Measurements from ENCODE around the gene MFSD2B. TPM values are rescaled to one million over a fixed set of nuclear protein-coding genes. Genes with fewer than 3 reads are reported as not detected.

Gene MFSD2B
- total RNA-seq, 2 experiments from 2014 or later = 0.28 to 0.30 TPM

DNA sequence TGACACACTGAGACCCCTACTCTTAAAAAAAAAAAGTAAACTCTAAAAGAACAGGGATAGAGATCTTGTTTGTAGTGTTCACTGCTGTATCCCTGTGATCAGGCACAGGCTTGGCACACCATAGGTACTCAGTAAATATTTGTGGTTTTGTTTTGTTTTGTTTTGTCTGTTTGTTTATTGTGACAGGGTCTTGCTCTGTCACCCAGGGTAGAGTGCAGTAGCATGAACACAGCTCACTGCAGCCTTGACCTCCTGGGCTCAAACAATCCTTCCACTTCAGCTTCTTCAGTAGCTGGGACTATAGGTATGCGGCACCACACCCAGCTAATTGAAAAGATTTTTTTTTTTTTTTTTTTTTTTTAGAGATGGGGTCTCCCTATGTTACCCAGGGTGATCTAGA, 43.1 kb downstream of the MFSD2B start:
- H3K36me3 ChIP-seq (ENCODE audit: insufficient read depth, low read length) = no peaks in the 10 kb centered on the region
- H3K27ac Mint-ChIP-seq = no peak overlapping the region
- peaks cover 9% of the 10 kb centered on the region for H3K27me3 Mint-ChIP-seq
- H3K4me3 ChIP-seq (ENCODE audit: low read length) = no peak overlapping the region
- TF ChIP-seq, protein P1, sequence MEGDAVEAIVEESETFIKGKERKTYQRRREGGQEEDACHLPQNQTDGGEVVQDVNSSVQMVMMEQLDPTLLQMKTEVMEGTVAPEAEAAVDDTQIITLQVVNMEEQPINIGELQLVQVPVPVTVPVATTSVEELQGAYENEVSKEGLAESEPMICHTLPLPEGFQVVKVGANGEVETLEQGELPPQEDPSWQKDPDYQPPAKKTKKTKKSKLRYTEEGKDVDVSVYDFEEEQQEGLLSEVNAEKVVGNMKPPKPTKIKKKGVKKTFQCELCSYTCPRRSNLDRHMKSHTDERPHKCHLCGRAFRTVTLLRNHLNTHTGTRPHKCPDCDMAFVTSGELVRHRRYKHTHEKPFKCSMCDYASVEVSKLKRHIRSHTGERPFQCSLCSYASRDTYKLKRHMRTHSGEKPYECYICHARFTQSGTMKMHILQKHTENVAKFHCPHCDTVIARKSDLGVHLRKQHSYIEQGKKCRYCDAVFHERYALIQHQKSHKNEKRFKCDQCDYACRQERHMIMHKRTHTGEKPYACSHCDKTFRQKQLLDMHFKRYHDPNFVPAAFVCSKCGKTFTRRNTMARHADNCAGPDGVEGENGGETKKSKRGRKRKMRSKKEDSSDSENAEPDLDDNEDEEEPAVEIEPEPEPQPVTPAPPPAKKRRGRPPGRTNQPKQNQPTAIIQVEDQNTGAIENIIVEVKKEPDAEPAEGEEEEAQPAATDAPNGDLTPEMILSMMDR (IDR thresholded peaks at IDR 0.05) = no peak
- peaks cover 10 to 26% of the 10 kb centered on the region in 2 experiments for H3K27me3 ChIP-seq (ENCODE audit: control insufficient read depth in 1 of 2, insufficient read depth in 2 of 2, low read length in 2 of 2)
- no peaks in the 10 kb centered on the region for H3K9me3 ChIP-seq (ENCODE audit: control insufficient read depth in 1 of 2, insufficient read depth in 1 of 2, low read length in 2 of 2)
- no peaks in the 10 kb centered on the region for H3K36me3 Mint-ChIP-seq (ENCODE audit: low read depth)
- intact Hi-C loops (cut with DNase I, micrococcal nuclease) = no loop called here
- no peak overlapping the region for H3K4me3 Mint-ChIP-seq
- peaks cover 18% of the 10 kb centered on the region for H3K4me1 ChIP-seq (ENCODE audit: insufficient read depth, low read length)
- peaks cover 5% of the 10 kb centered on the region for H3K4me1 Mint-ChIP-seq (ENCODE audit: low read depth)
- H3K27ac ChIP-seq (ENCODE audit: low read depth in 1 of 2, low read length in 2 of 2) = no peak overlapping the region
- ChIA-PET POLR2A (interaction anchor here (1.4 kb wide), 1 partner anchor 24 kb away, joined by 4 read pairs; no protein-coding TSS in a partner anchor), CTCF (interaction anchor here (1.0 kb wide), 1 partner anchor 32 kb away, joined by 3 read pairs; the partner anchor contains the start of gene TP53I3)
- no peak for DNase-seq
- H3K9me3 Mint-ChIP-seq = no peaks in the 10 kb centered on the region
- ATAC-seq (ENCODE audit: poor library complexity) = no peak

DNA sequence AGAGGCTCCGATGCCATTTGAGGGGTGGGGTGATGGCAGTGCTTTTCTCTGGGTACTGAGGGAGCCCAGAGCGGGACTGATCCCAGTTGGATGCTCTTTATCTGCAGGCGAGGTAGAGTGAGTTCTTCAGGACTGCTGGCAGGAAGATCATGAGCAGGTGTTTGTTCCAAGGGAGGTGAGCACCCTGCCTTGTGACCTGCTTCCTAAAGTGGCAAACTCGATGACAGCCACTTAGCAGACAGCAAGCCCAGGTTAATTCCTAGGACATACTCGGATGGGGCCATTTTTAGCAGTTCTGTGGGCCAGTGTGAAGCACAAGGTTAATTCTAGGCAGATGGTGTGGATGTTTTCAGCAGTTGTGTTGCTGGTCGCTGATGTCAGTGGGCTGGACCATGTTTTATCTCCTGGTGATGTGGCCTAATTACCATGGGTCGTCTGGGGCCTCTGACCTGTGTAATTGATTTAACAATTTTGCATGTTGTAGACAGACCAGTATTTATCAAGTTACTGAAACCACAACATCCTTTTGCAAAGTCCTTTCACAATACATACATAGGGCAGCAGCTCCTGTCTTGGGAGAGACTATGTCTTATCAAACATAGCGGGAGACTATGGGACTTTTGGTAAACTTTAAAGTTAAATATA, 44.6 kb downstream of the MFSD2B start:
- Histone ChIP-seq H3K36me3 (ENCODE audit: insufficient read depth, low read length) (no peaks in the 10 kb centered on the region), H3K27ac (ENCODE audit: low read depth in 1 of 2, low read length in 2 of 2) (no peak overlapping the region), H3K27me3 (ENCODE audit: control insufficient read depth in 1 of 2, insufficient read depth in 2 of 2, low read length in 2 of 2) (peaks cover 4 to 17% of the 10 kb centered on the region in 2 experiments), H3K4me1 (ENCODE audit: insufficient read depth, low read length) (peaks cover 10% of the 10 kb centered on the region), H3K9me3 (ENCODE audit: control insufficient read depth in 1 of 2, insufficient read depth in 1 of 2, low read length in 2 of 2) (no peaks in the 10 kb centered on the region), H3K4me3 (ENCODE audit: low read length) (no peak overlapping the region)
- ChIA-PET POLR2A (no interaction called here), CTCF (no interaction called here)
- H3K4me1 Mint-ChIP-seq (ENCODE audit: low read depth) = peaks cover under 1% of the 10 kb centered on the region
- DNase-seq = no peak
- no peaks in the 10 kb centered on the region for H3K36me3 Mint-ChIP-seq (ENCODE audit: low read depth)
- intact Hi-C loops (cut with DNase I, micrococcal nuclease) = no loop called here
- H3K4me3 Mint-ChIP-seq = no peak overlapping the region
- no peak for ATAC-seq (ENCODE audit: poor library complexity)
- no peak overlapping the region for H3K27ac Mint-ChIP-seq
- TF ChIP-seq, protein P1 (IDR thresholded peaks at IDR 0.05) = no peak
- H3K27me3 Mint-ChIP-seq = peaks cover 4% of the 10 kb centered on the region
- no peaks in the 10 kb centered on the region for H3K9me3 Mint-ChIP-seq

DNA sequence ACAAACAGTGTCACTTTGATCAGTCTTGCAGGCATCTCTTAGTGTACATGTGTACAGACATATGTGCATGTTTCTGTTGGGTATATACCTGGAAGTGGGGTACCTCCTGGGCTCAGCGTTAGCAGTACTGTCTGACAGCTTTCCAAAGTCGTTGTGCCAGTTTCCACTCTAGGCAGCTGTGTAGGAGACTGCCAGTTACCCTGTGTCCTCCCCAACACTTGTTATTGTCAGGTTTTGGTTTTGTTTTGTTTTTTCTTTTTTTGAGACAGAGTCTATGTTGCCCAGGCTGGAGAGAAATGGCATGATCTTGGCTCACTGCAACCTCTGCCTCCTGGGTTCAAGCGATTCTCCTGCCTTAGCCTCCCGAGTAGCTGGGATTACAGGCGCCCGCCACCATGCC, 45.9 kb downstream of the MFSD2B start:
- Mint-ChIP-seq H3K27ac (no peak overlapping the region), H3K27me3 (peaks cover 4% of the 10 kb centered on the region), H3K4me3 (no peak overlapping the region), H3K9me3 (no peaks in the 10 kb centered on the region), H3K36me3 (ENCODE audit: low read depth) (no peaks in the 10 kb centered on the region), H3K4me1 (ENCODE audit: low read depth) (no peaks in the 10 kb centered on the region)
- CTCF ChIA-PET = no interaction called here
- no peak for DNase-seq
- H3K4me1 ChIP-seq (ENCODE audit: insufficient read depth, low read length) = no peaks in the 10 kb centered on the region
- H3K9me3 ChIP-seq (ENCODE audit: control insufficient read depth in 1 of 2, insufficient read depth in 1 of 2, low read length in 2 of 2) = no peaks in the 10 kb centered on the region
- POLR2A ChIA-PET = no interaction called here
- no peak overlapping the region for H3K4me3 ChIP-seq (ENCODE audit: low read length)
- no peak for ATAC-seq (ENCODE audit: poor library complexity)
- TF ChIP-seq, protein P1 (IDR thresholded peaks at IDR 0.05) = no peak
- peaks cover 0 to 5% of the 10 kb centered on the region in 2 experiments for H3K27me3 ChIP-seq (ENCODE audit: control insufficient read depth in 1 of 2, insufficient read depth in 2 of 2, low read length in 2 of 2)
- no peak overlapping the region for H3K27ac ChIP-seq (ENCODE audit: low read depth in 1 of 2, low read length in 2 of 2)
- H3K36me3 ChIP-seq (ENCODE audit: insufficient read depth, low read length) = no peaks in the 10 kb centered on the region
- intact Hi-C loops (cut with DNase I, micrococcal nuclease) = no loop called here
